H9 (cell line): ENCODE measurements around the gene YWHAH. TPM values are rescaled to one million over a fixed set of nuclear protein-coding genes. Genes with fewer than 3 reads are reported as not detected.

Source experiments
- DNase-seq: peaks from one replicate; pipeline ENCODE4 v3.0.0-alpha.2; 2017
- H2AFZ ChIP-seq: one replicate; pipeline ENCODE4 v1.6.1; 2013; ENCODE audit warnings: mild to moderate bottlenecking, low read length, control low read depth, moderate library complexity
- H2AK5ac ChIP-seq: 2 replicates; pipeline ENCODE4 v1.6.1; 2013; ENCODE audit warnings: low read length, control low read depth, mixed read lengths; ENCODE audit not compliant: insufficient read length
- H2BK120ac ChIP-seq: one replicate; pipeline ENCODE4 v1.6.1; 2013; ENCODE audit warnings: low read depth, mild to moderate bottlenecking, low read length, control low read depth, inconsistent platforms; ENCODE audit not compliant: poor library complexity, severe bottlenecking
- H2BK12ac ChIP-seq: 2 replicates; pipeline ENCODE4 v1.6.1; 2013; ENCODE audit warnings: low read length, control low read depth, mixed read lengths, low read depth; ENCODE audit not compliant: insufficient read length
- H2BK15ac ChIP-seq: 2 replicates; pipeline ENCODE4 v1.6.1; 2013; ENCODE audit warnings: low read depth, low read length, control low read depth
- H2BK20ac ChIP-seq: one replicate; pipeline ENCODE4 v1.6.1; 2013; ENCODE audit warnings: low read depth, mild to moderate bottlenecking, low read length, control low read depth, inconsistent platforms; ENCODE audit not compliant: poor library complexity, severe bottlenecking
- H2BK5ac ChIP-seq: 2 replicates; pipeline ENCODE4 v1.6.1; 2013; ENCODE audit warnings: low read length, control low read depth, mixed read lengths; ENCODE audit not compliant: insufficient read length
- H3K14ac ChIP-seq: 2 replicates; pipeline ENCODE4 v1.6.1; 2013; ENCODE audit warnings: low read length, control low read depth; ENCODE audit not compliant: insufficient read depth
- H3K18ac ChIP-seq: 2 replicates; pipeline ENCODE4 v1.6.1; 2013; ENCODE audit warnings: low read depth, mild to moderate bottlenecking, mixed read lengths, low read length, control low read depth; ENCODE audit not compliant: insufficient read length
- H3K23ac ChIP-seq: 2 replicates; pipeline ENCODE4 v1.6.1; 2013; ENCODE audit warnings: low read length, control low read depth, mixed read lengths, low read depth; ENCODE audit not compliant: insufficient read length
- H3K23me2 ChIP-seq: 2 replicates; pipeline ENCODE4 v1.6.1; 2013; ENCODE audit warnings: low read depth, mild to moderate bottlenecking, mixed read lengths, low read length, control low read depth; ENCODE audit not compliant: insufficient read length, poor library complexity, severe bottlenecking
- H3K27ac ChIP-seq: 2 replicates; pipeline ENCODE4 v1.5.1; 2013; ENCODE audit warnings: low read length, control low read depth, mixed read lengths, low read depth; ENCODE audit not compliant: insufficient read length
- H3K27me3 ChIP-seq: 2 replicates; pipeline ENCODE4 v1.6.1; 2013; ENCODE audit warnings: low read length, control low read depth, inconsistent platforms; ENCODE audit not compliant: insufficient read depth
- H3K4ac ChIP-seq: 2 replicates; pipeline ENCODE4 v1.6.1; 2013; ENCODE audit warnings: low read depth, mild to moderate bottlenecking, control low read depth, inconsistent platforms, low read length, moderate library complexity
- H3K4me1 ChIP-seq: 2 replicates; pipeline ENCODE4 v1.6.1; 2013; ENCODE audit warnings: low read length, control low read depth, inconsistent platforms; ENCODE audit not compliant: insufficient read depth
- H3K4me2 ChIP-seq: 2 replicates; pipeline ENCODE4 v1.6.1; 2013; ENCODE audit warnings: low read length, control low read depth, mixed read lengths; ENCODE audit not compliant: insufficient read length, insufficient read depth
- H3K56ac ChIP-seq: 2 replicates; pipeline ENCODE4 v1.6.1; 2013; ENCODE audit warnings: low read depth, mild to moderate bottlenecking, mixed read lengths, low read length, control low read depth; ENCODE audit not compliant: insufficient read length
- H3K79me1 ChIP-seq: 2 replicates; pipeline ENCODE4 v1.6.1; 2013; ENCODE audit warnings: low read depth, mild to moderate bottlenecking, moderate library complexity, low read length, control low read depth, inconsistent platforms; ENCODE audit not compliant: insufficient read depth, poor library complexity, severe bottlenecking
- H3K79me2 ChIP-seq: 2 replicates; pipeline ENCODE4 v1.6.1; 2013; ENCODE audit warnings: low read length, control low read depth, inconsistent platforms; ENCODE audit not compliant: insufficient read depth
- H3K9ac ChIP-seq: 2 replicates; pipeline ENCODE4 v1.6.1; 2013; ENCODE audit warnings: low read length, control low read depth, mixed read lengths; ENCODE audit not compliant: insufficient read length; ENCODE audit errors: extremely low read depth
- H3K9me3 ChIP-seq: one replicate; pipeline ENCODE4 v1.6.1; 2013; ENCODE audit warnings: low read depth, low read length, inconsistent platforms; ENCODE audit not compliant: control insufficient read depth
- H3T11ph ChIP-seq: one replicate; pipeline ENCODE4 v1.6.1; 2013; ENCODE audit warnings: mild to moderate bottlenecking, low read length, control low read depth, inconsistent platforms
- H4K20me1 ChIP-seq: one replicate; pipeline ENCODE4 v1.6.1; 2013; ENCODE audit not compliant: control insufficient read depth, insufficient read length, insufficient read depth
- H4K5ac ChIP-seq: 2 replicates; pipeline ENCODE4 v1.6.1; 2013; ENCODE audit warnings: low read depth, mild to moderate bottlenecking, mixed read lengths, low read length, control low read depth; ENCODE audit not compliant: insufficient read length
- H4K8ac ChIP-seq: replicated peaks from 2 replicates; pipeline ENCODE4 v1.6.1; 2013; ENCODE audit warnings: low read length, control low read depth, mixed read lengths, low read depth; ENCODE audit not compliant: insufficient read length
- H4K91ac ChIP-seq: 2 replicates; pipeline ENCODE4 v1.6.1; 2013; ENCODE audit warnings: low read depth, mild to moderate bottlenecking, moderate library complexity, mixed read lengths, low read length, control low read depth; ENCODE audit not compliant: insufficient read length
- H3K27ac Mint-ChIP-seq, 3 experiments: 2 replicates in 2 of 3; 3 replicates in 1 of 3; pipeline ENCODE4 v1.8.0; 2020 to 2021; ENCODE audit warnings: mixed read lengths in 3 of 3, mild to moderate bottlenecking in 1 of 3, moderate library complexity in 1 of 3
- H3K27me3 Mint-ChIP-seq: 2 replicates; pipeline ENCODE4 v1.8.0; 2021; ENCODE audit warnings: low read depth, mild to moderate bottlenecking, moderate library complexity, mixed read lengths
- H3K36me3 Mint-ChIP-seq, 3 experiments: 2 replicates in 2 of 3; 3 replicates in 1 of 3; pipeline ENCODE4 v1.8.0; 2020 to 2021; ENCODE audit warnings: low read depth in 3 of 3, mixed read lengths in 3 of 3; ENCODE audit not compliant: insufficient read depth in 1 of 3
- H3K4me1 Mint-ChIP-seq, 2 experiments: 2 replicates each; pipeline ENCODE4 v1.8.0; 2020; ENCODE audit warnings: mixed read lengths in 2 of 2
- H3K4me3 Mint-ChIP-seq, 2 experiments: 2 replicates in 1 of 2; 3 replicates in 1 of 2; pipeline ENCODE4 v1.8.0; 2020 to 2021; ENCODE audit warnings: mild to moderate bottlenecking in 2 of 2, mixed read lengths in 2 of 2, moderate library complexity in 1 of 2
- H3K9me3 Mint-ChIP-seq, 2 experiments: 2 replicates in 1 of 2; 3 replicates in 1 of 2; pipeline ENCODE4 v1.8.0; 2020; ENCODE audit warnings: mild to moderate bottlenecking in 2 of 2, mixed read lengths in 2 of 2, moderate library complexity in 1 of 2
- CTCF ChIP-seq: fragments of 200-600 bp; sonication (generic); conservative IDR thresholded peaks from 3 replicates; pipeline ENCODE4 v1.8.0; 2021; ENCODE audit warnings: antibody characterized with exemption, mild to moderate bottlenecking
- WGBS: extraction: QIAGEN DNeasy Blood & Tissue Kit; methylation state at CpG from one replicate; pipeline ENCODE4 v1.1.7; 2013; ENCODE audit warnings: missing lambda C conversion rate, low lambda C conversion rate, mixed read lengths; ENCODE audit not compliant: insufficient read length; ENCODE audit errors: extremely low coverage; 5-methylcytosine and 5-hydroxymethylcytosine counted together
- total RNA-seq: library from RNA; stranded (reverse); gene quantifications from 2 replicates; pipeline ENCODE4 v1.2.1, GENCODE V29; 2021

The YWHAH gene
- total RNA-seq, 1 experiment from 2014 or later: 250 TPM

GRCh38 chr22:31969789-31970489, 25.6 kb downstream of the YWHAH start:
- DNase-seq: peak; percentile 93
- H4K20me1 ChIP-seq: peaks cover 2% of the 10 kb centered on the region
- no peak overlapping the region for H3K4ac ChIP-seq
- no peak overlapping the region for H2BK5ac ChIP-seq
- H3K4me1 Mint-ChIP-seq: peaks cover 3 to 11% of the 10 kb centered on the region in 2 experiments
- H3K9me3 ChIP-seq: no peaks in the 10 kb centered on the region
- H3K27me3 Mint-ChIP-seq: peaks cover 22% of the 10 kb centered on the region
- H3K4me2 ChIP-seq: peak overlapping the region; percentile 64
- no peak overlapping the region for H3K56ac ChIP-seq
- no peak overlapping the region for H4K91ac ChIP-seq
- H3K14ac ChIP-seq: no peak overlapping the region
- H3K27ac ChIP-seq: no peak overlapping the region
- H2BK12ac ChIP-seq: no peak overlapping the region
- peaks cover 6% of the 10 kb centered on the region for H3K23me2 ChIP-seq
- H3K27ac Mint-ChIP-seq: peak overlapping the region in 1 of 3 experiments; percentile 70; a peak in 2 of 7 replicates
- no peak overlapping the region for H4K8ac ChIP-seq
- no peak overlapping the region for H4K5ac ChIP-seq
- H3K18ac ChIP-seq: no peak overlapping the region
- H3K9me3 Mint-ChIP-seq: no peaks in the 10 kb centered on the region
- H2AFZ ChIP-seq: no peak overlapping the region
- H3K79me2 ChIP-seq: no peaks in the 10 kb centered on the region
- H3K4me1 ChIP-seq: no peaks in the 10 kb centered on the region
- no peak overlapping the region for H2BK120ac ChIP-seq
- no peak overlapping the region for H2AK5ac ChIP-seq
- TF ChIP-seq CTCF: peak; percentile 72; the same call in 2 of the 3 replicates
- H3T11ph ChIP-seq: no peak overlapping the region
- H2BK15ac ChIP-seq: no peak overlapping the region
- no peaks in the 10 kb centered on the region for H3K27me3 ChIP-seq
- H3K4me3 Mint-ChIP-seq: peak overlapping the region; percentile 81 to 92
- no peak overlapping the region for H3K23ac ChIP-seq
- WGBS: no CpG with 5 or more reads among the region's 19 CpGs
- H3K79me1 ChIP-seq: no peaks in the 10 kb centered on the region
- H3K36me3 Mint-ChIP-seq: no peaks in the 10 kb centered on the region
- H2BK20ac ChIP-seq: no peak overlapping the region
- H3K9ac ChIP-seq: no peak overlapping the region
